ENCODE measurements around the gene RNF2.
A peak's percentile ranks its signal among the peaks of the same experiment; 100 is the strongest.
"Not testable (repeated sequence)": the region's sequence is repeated elsewhere in the genome, so short reads cannot be mapped to it uniquely, and the experiment has no call there.

Gene RNF2

DNA sequence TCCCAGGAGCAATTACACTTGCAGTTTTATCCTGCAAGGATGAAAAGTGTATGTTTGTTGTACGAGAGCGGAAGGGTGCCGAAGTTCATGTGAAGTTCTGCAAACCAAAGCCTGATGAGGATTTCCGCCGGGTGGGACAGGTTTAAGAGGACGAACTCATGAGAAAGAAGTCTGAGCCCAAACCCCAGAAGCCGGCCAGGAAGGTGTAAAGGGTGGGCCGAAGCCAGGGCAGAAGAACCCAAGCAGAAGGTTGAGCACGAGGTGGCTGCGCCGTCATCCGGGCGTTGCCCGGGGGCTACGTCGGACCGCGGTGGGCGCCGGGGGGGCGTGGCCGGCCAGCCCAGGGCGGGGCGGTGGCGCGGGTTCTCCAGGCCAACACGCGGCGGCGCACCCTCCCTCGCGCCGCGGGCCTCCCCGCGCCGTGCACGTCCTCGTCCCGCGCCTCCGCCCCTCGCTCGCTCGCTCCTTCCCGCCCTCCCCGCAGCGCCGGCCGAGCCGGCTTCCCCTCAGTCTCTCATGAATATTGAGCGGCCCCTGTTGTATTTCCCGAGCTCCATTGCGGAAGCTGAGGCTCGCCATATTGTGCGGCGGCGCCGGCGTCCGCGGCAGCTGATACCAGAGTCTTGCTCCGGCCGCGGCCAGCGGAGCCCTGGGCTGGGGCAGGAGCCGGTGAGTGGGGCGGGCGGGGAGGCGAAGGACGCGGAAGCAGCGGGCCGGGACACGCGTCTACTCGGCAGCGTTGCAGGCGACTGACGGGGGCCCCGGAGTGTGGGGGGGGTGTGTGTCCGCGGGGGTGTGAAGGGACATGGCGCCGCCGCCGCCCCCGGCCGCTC is at the start of gene RNF2:
Gene RNF2 (plus strand): TSS at position 578 of the 833 bp plus-strand sequence. CDS start 41,996 bp downstream, outside the sequence.
- peak within 1 kb of the TSS; percentile 80 for H3K27ac ChIP-seq
- TF ChIP-seq CTCF (conservative IDR thresholded peaks at IDR 0.05) = no peak

DNA sequence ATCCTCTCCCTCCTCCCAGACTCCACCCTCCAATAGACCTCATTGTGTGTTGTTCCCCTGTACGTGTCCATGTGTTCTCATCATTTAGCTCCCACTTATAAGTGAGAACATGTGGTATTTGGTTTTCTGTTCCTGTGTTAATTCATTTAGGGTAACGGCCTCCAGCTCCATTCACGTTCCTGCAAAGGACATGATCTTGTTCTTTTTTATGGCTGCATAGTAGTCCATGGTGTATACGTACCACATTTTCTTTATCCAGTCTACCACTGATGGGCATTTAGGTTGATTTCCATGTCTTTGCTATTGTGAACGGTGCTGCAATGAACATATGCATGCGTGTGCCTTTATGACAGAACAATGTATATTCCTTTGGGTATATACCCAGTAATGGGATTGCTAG is 45.4 kb upstream of the RNF2 start:
- not testable (repeated sequence) for H3K27ac ChIP-seq

- not testable (repeated sequence) for H3K27ac ChIP-seq
Observed at GRCh38 chr1:185001312-185001880, 44.0 kb upstream of the RNF2 start.

DNA sequence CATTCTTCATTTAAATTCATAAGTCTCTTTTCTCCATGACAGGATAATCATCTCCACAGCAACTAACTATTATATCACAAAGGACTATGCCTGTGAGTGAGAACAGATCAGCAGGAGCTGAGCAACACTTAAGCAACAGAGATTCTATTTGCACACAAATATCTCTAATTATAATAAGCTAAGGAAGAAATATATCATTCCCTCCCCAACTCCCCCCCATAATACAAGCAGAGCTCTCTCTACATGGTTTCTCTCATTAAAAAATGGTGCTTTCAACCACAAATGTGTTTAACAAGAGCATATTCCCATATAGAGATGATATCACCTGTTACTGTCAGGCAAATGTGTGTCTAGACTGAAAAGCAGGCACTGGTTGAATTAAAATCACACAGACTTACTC is 36.5 kb upstream of the RNF2 start:
- no peak overlapping the region for H3K27ac ChIP-seq
- TF ChIP-seq CTCF (conservative IDR thresholded peaks at IDR 0.05) = no peak

GRCh38 chr1:185010361-185010760 is 35.0 kb upstream of the RNF2 start:
- H3K27ac ChIP-seq = peak overlapping the region; percentile 77
- no peak for TF ChIP-seq CTCF (conservative IDR thresholded peaks at IDR 0.05)

- no peak overlapping the region for H3K27ac ChIP-seq
- no peak for TF ChIP-seq CTCF (conservative IDR thresholded peaks at IDR 0.05)
Observed at GRCh38 chr1:185014941-185015340, 30.4 kb upstream of the RNF2 start.

DNA sequence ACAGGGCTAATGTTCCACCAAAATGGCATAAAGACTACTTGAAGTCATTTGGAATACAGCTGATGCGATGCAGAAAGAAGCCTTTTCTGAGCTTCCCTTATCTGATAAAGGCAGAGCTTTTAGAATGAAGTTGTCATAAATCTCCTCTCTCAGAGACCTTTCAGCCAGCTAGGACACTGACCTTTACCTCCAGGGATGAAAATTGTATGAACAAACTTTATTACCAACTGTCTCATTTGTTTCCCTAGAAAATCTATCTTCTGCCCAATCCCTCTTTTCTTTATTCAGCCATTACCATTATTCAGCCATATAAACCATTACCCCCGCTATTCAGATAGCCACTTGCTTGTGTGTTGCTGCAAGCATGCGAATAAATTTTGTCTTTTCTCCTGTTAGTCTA is 29.7 kb upstream of the RNF2 start:
- TF ChIP-seq CTCF (conservative IDR thresholded peaks at IDR 0.05) = no peak

DNA sequence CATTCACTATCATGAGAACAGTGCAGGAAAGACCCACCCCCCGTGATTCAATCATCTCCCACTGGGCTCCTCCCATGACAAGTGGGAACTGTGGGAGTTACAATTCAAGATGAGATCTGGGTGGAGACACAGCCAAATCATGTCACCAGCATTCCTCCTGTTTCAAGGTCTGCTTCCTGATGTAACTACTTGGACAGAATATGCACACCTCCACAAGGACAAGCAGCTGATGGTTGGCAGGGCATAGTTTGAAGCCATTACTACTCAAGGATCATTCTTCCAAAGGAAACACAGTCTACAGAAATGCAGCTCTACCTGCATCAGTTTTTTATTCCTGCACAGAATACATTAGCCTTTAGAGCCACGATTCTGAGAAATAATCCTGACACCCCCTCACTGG is 28.5 kb upstream of the RNF2 start:
- no peak for TF ChIP-seq CTCF (conservative IDR thresholded peaks at IDR 0.05)
- H3K27ac ChIP-seq = no peak overlapping the region

More for the DNA sequence above, 29.7 kb upstream of the RNF2 start:
- H3K27ac ChIP-seq = no peak overlapping the region

All from VCaP (cell line).